Lower leg skin (tissue), 4 donors: Measurements from ENCODE around the gene TAF4B. TPM values are rescaled to one million over a fixed set of nuclear protein-coding genes. Genes with fewer than 3 reads are reported as not detected.

Source experiments
- DNase-seq, 2 donors: peaks; one replicate each; pipeline ENCODE4 v3.0.0-alpha.2; 2019; ENCODE audit warnings: low spot score in 2 of 2
- H3K4me3 ChIP-seq: fragments of 200-600 bp; sonication (generic); 2 replicates; pipeline ENCODE4 v1.5.1; 2017; ENCODE audit warnings: mild to moderate bottlenecking, low read depth; ENCODE audit not compliant: poor library complexity, severe bottlenecking
- POLR2A ChIP-seq, 2 donors: fragments of 450-650 bp; IDR thresholded peaks; one replicate each; pipeline ENCODE4 v1.6.1; 2016 to 2017; ENCODE audit warnings: antibody characterized with exemption in 2 of 2, mild to moderate bottlenecking in 1 of 2, moderate library complexity in 1 of 2
- WGBS, 2 donors: methylation state at CpG; one replicate each; pipeline ENCODE4 v1.1.5; 2018; 5-methylcytosine and 5-hydroxymethylcytosine counted together
- intact Hi-C: fragments of 100-400 bp; cut with DNase I; formaldehyde crosslinking; loops from one replicate; pipeline ENCODE4 v1.15.0; 2023; ENCODE audit warnings: low total_unique reads
- total RNA-seq, 4 donors: library from RNA; depleted of rRNA; stranded (reverse); fragments of >200 nt; gene quantifications; one replicate each; pipeline ENCODE4 v1.1.0, GENCODE V29; 2016
- TF ChIP-seq, protein P1 (sequence below), 3 donors: fragments of 450-650 bp; IDR thresholded peaks; one replicate each; pipeline ENCODE4 v1.5.1; 2016; ENCODE audit warnings: antibody characterized with exemption in 3 of 3, mild to moderate bottlenecking in 3 of 3, moderate library complexity in 2 of 3

Gene TAF4B
- total RNA-seq, 4 donors from 2014 or later, result 12.5 to 23.6 (median 17.1) TPM

DNA sequence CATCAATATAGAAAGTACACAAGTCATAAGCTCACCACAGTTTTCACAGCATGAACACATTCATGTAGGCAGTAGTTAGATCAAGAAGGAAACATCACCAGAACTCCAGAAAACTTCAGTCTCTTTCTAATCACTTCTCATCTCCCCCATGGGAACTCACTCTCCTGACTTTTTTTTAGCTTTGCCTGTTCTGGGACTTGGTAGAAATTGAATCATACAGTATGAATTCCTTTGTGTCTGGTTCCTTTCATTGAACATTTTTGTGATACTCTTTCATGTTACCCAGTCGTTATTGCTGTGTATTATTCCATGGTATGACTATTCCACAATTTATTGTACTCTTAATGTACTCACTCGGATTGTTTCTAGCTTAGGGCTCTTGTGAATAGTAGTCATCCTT, 160.2 kb downstream of the TAF4B start:
- TF ChIP-seq, protein P1, sequence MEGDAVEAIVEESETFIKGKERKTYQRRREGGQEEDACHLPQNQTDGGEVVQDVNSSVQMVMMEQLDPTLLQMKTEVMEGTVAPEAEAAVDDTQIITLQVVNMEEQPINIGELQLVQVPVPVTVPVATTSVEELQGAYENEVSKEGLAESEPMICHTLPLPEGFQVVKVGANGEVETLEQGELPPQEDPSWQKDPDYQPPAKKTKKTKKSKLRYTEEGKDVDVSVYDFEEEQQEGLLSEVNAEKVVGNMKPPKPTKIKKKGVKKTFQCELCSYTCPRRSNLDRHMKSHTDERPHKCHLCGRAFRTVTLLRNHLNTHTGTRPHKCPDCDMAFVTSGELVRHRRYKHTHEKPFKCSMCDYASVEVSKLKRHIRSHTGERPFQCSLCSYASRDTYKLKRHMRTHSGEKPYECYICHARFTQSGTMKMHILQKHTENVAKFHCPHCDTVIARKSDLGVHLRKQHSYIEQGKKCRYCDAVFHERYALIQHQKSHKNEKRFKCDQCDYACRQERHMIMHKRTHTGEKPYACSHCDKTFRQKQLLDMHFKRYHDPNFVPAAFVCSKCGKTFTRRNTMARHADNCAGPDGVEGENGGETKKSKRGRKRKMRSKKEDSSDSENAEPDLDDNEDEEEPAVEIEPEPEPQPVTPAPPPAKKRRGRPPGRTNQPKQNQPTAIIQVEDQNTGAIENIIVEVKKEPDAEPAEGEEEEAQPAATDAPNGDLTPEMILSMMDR (IDR thresholded peaks at IDR 0.05), result no peak
- TF ChIP-seq POLR2A (IDR thresholded peaks at IDR 0.05), result no peak
- WGBS, 2 donors, result 71 to 74% methylated on average over 2 of the region's 2 CpGs
- intact Hi-C loops, result no loop called here
- no peak for DNase-seq
- no peak overlapping the region for H3K4me3 ChIP-seq

DNA sequence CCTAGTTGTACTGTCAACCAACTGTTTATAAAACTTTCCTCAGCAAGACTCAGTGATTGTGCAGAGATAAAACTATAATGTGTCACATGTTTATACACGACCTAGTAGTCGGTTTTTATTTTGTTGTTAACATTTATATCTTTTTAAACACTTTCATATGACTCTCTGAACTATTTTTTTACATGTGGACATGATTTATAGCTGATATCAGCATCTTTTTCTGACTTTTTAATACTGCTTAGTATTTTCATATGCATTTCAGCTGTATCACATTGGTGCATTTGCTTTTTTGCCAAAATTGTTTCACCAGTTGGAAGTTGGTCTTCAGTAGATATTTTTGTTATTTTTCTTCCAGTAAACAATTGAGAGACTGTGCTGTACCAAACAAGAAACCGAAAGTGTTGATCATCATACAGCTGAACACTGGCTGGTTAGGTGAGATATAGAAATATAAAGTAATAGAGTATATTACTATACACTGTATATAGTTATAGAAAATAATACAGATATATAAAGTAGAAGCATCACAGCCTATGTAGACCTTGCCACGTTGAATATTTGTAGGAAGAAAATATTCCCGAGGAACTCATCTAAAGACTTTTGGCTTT, 167.9 kb downstream of the TAF4B start:
- TF ChIP-seq POLR2A (IDR thresholded peaks at IDR 0.05), result no peak
- TF ChIP-seq, protein P1 (IDR thresholded peaks at IDR 0.05), result no peak
- intact Hi-C loops, result loop anchor here (10.0 kb wide), 1 partner anchor 261 kb away; no protein-coding TSS in a partner anchor
- no peak for DNase-seq
- WGBS, 2 donors, result 51 to 52% methylated on average over 5 of the region's 5 CpGs
- no peak overlapping the region for H3K4me3 ChIP-seq

DNA sequence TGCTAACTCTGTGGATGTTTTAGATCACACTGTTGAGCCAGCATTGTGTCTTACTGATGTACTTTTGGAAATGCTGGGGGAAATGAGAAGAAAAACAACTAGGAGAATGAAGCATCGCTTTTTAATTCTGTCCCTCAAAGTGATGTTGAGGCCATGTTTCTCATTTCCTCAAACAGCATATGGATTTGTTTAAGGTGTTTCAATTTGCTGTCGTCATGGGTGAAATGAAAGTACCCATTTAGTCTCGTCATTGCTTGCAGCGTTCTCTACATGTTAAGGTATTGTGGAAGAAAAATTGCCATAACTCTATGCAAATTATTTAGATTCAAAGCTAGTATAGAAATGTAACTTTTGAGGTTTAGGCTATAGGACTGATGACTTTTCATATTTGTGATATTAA, 170.8 kb downstream of the TAF4B start:
- intact Hi-C loops, result loop anchor here (10.0 kb wide), 1 partner anchor 258 kb away; no protein-coding TSS in a partner anchor

DNA sequence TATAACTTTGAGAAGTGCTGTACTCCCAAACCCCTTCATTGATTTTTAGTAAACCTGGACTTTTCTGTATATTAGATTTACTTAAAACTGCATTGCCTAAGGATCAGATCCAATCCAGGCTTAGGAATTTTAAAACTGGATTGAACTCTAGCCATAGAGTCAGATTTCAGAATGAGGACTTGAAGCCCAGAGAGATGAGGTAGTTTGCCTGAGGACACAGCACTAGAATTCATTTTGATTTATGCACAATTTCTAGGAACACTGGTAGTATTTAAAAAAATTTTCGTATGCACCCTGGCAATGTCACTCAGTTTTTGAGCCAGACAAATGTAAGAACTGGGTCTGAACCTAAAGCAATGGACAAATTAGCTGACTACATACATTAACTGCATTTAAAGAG, 177.2 kb downstream of the TAF4B start:
- intact Hi-C loops, result no loop called here
- no peak for TF ChIP-seq POLR2A (IDR thresholded peaks at IDR 0.05)
- TF ChIP-seq, protein P1 (IDR thresholded peaks at IDR 0.05), result no peak
- no peak overlapping the region for H3K4me3 ChIP-seq
- 21 to 27% methylated on average over 1 of the region's 1 CpG for WGBS, 2 donors
- DNase-seq, result no peak

More for the DNA sequence above, 170.8 kb downstream of the TAF4B start:
- TF ChIP-seq, protein P1 (IDR thresholded peaks at IDR 0.05), result no peak
- H3K4me3 ChIP-seq, result no peak overlapping the region
- no peak for DNase-seq
- WGBS, 2 donors, result 92 to 94% methylated on average over 4 of the region's 4 CpGs

DNA sequence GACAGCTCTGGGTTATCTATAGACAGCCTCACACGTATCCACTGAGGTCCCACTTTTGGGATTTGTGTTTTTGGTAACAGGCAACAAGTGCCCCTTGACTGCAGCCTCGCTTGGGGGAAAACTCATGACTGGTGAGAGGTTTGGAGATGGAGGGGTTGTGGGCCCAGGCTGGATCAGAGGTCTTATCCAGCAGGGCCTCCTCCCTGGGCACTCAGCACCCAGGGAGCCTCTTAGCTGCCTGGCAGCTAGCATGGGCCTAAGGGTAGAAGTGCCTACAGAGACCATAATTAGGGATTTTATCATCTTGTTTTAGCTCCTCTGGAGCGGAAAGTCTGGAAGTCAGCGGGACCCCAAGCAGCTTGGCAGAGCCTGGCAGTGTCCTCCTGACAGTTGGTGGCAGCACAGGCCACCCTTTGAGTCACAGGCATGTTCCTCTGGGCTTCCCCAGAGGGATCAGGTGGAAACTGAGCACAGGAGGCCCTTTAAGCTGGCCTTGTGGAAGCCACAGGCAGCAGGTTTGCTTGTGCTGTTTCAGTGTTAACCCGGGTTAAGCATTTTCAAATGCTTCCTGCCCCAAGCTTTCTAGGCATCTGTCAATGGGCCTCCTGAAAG, 179.1 kb downstream of the TAF4B start:
- TF ChIP-seq, protein P1 (IDR thresholded peaks at IDR 0.05), result no peak
- TF ChIP-seq POLR2A (IDR thresholded peaks at IDR 0.05), result no peak
- WGBS, 2 donors, result 74 to 78% methylated on average over 5 of the region's 5 CpGs
- no peak for DNase-seq
- intact Hi-C loops, result no loop called here
- no peak overlapping the region for H3K4me3 ChIP-seq
